Mammary epithelial cell (primary cell): ENCODE data around the gene ZNF414.

ENCODE experiments used
- EZH2 ChIP-seq: IDR thresholded peaks from 2 replicates; pipeline ENCODE4 v1.6.1; 2012; ENCODE audit warnings: low read length, inconsistent platforms, borderline replicate concordance
- TF ChIP-seq, protein P1 (sequence below), 2 donors: IDR thresholded peaks in 1 of 2; conservative IDR thresholded peaks in 1 of 2; 2 replicates each; pipeline ENCODE4 v1.5.1; 2011 to 2012; ENCODE audit warnings: inconsistent platforms in 2 of 2, low read length in 2 of 2, mild to moderate bottlenecking in 2 of 2, control low read depth in 1 of 2, low read depth in 1 of 2; ENCODE audit not compliant: insufficient read depth in 1 of 2; ENCODE audit errors: extremely low read depth in 1 of 2

DNA sequence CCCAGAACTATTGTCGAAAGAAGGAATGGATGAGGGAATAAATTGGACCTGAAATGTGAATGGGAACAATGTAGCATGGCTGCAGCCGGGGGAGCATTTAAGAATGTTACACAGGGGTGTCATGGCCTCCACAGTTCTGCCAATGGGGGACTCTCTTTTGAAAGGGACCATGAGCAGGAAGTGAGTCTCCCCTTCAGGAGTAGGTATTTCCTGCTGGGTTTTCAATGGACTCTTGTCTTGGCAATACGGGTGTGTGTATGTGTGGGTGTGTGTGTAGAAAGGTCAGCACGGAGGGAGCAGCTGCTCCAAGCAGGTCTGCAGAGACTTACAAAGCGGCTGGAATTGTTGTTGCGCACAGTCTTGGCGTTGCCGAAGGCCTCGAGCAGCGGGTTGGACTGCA, 38.8 kb upstream of the ZNF414 start:
- TF ChIP-seq, protein P1, sequence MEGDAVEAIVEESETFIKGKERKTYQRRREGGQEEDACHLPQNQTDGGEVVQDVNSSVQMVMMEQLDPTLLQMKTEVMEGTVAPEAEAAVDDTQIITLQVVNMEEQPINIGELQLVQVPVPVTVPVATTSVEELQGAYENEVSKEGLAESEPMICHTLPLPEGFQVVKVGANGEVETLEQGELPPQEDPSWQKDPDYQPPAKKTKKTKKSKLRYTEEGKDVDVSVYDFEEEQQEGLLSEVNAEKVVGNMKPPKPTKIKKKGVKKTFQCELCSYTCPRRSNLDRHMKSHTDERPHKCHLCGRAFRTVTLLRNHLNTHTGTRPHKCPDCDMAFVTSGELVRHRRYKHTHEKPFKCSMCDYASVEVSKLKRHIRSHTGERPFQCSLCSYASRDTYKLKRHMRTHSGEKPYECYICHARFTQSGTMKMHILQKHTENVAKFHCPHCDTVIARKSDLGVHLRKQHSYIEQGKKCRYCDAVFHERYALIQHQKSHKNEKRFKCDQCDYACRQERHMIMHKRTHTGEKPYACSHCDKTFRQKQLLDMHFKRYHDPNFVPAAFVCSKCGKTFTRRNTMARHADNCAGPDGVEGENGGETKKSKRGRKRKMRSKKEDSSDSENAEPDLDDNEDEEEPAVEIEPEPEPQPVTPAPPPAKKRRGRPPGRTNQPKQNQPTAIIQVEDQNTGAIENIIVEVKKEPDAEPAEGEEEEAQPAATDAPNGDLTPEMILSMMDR (conservative IDR thresholded peaks at IDR 0.05 in 1 of 2, IDR thresholded peaks at IDR 0.05 in 1 of 2; ENCODE audit: extremely low read depth in 1 of 2, insufficient read depth in 1 of 2, low read depth in 1 of 2, low read length in 2 of 2) = no peak
- no peak for TF ChIP-seq EZH2
